Right lobe of liver (tissue), 6 donors: Measurements from ENCODE around the gene CILP. TPM values are rescaled to one million over a fixed set of nuclear protein-coding genes. Genes with fewer than 3 reads are reported as not detected.

Source experiments
- ATAC-seq, 4 donors: fragments of 200-7000 bp; cut with Tn5 transposase; one replicate each; pipeline ENCODE4 v1.9.1; 2020; ENCODE audit warnings: mild to moderate bottlenecking in 4 of 4, moderate library complexity in 4 of 4
- DNase-seq, 3 donors: peaks; one replicate each; pipeline ENCODE4 v3.0.0-alpha.2; 2020
- H3K27ac ChIP-seq, 3 donors: fragments of 200-600 bp; one replicate each; pipeline ENCODE4 v1.8.0; 2022
- H3K27me3 ChIP-seq, 2 donors: fragments of 200-600 bp; one replicate each; pipeline ENCODE4 v1.8.0; 2022
- H3K36me3 ChIP-seq, 4 donors: fragments of 200-600 bp; sonication (generic) in 1 of 4; one replicate each; pipeline versions ENCODE4 v1.5.1 to v1.8.0; 2017 to 2022; ENCODE audit warnings: control low read depth in 1 of 4
- H3K4me1 ChIP-seq, 4 donors: fragments of 200-600 bp; sonication (generic) in 1 of 4; one replicate each; pipeline versions ENCODE4 v1.5.1 to v1.8.0; 2017 to 2022; ENCODE audit warnings: control low read depth in 1 of 4
- H3K4me3 ChIP-seq, 3 donors: fragments of 200-600 bp; one replicate each; pipeline ENCODE4 v1.8.0; 2022
- H3K9me3 ChIP-seq, 4 donors: fragments of 200-600 bp; sonication (generic) in 1 of 4; one replicate each; pipeline versions ENCODE4 v1.5.1 to v1.8.0; 2017 to 2022; ENCODE audit warnings: control low read depth in 1 of 4
- POLR2A ChIP-seq: fragments of 450-650 bp; IDR thresholded peaks from one replicate; pipeline ENCODE4 v1.6.1; 2017; ENCODE audit warnings: antibody characterized with exemption, mild to moderate bottlenecking
- WGBS: methylation state at CpG from one replicate; pipeline ENCODE4 v1.1.6; 2018; ENCODE audit warnings: low coverage, low lambda C conversion rate; ENCODE audit not compliant: insufficient coverage; ENCODE audit errors: missing lambda C conversion rate; 5-methylcytosine and 5-hydroxymethylcytosine counted together
- intact Hi-C, 2 donors: fragments of 100-400 bp; cut with DNase I; formaldehyde crosslinking; loops; one replicate each; pipeline versions ENCODE4 v1.11.2 to v1.14.1; 2022
- total RNA-seq, 6 experiments: library from RNA; depleted of rRNA in 2 of 6; stranded (reverse); fragments of >200 nt in 2 of 6; fragmentation: NEBNext Ultra II Directional in 3 of 6; extraction: Animal tissue kit (Norgen Biotek cat#: 25700) in 3 of 6; gene quantifications; one replicate each; pipeline versions ENCODE4 v1.1.0 to v1.2.4, GENCODE V29; 2016 to 2023
- TF ChIP-seq, protein P1 (sequence below), 4 donors: fragments of 200-600 bp in 3 of 4; fragments of 450-650 bp in 1 of 4; IDR thresholded peaks; one replicate each; pipeline versions ENCODE4 v1.5.1 to v1.8.0; 2016 to 2022; ENCODE audit warnings: antibody characterized with exemption in 4 of 4, mild to moderate bottlenecking in 2 of 4
- donor health status: DM: no; HTN: yes; CAD: no.
- donor health status: DM: no; HTN: no; CAD: no.
- donor health status: DM: no; HTN: no; CAD: no.
- donor health status: DM: no; HTN: yes; CAD: no.
- donor health status: DM: no; HTN: yes; CAD: no.

Gene CILP
- total RNA-seq, 6 experiments from 2014 or later = 0.46 to 2.5 (median 0.99) TPM

DNA sequence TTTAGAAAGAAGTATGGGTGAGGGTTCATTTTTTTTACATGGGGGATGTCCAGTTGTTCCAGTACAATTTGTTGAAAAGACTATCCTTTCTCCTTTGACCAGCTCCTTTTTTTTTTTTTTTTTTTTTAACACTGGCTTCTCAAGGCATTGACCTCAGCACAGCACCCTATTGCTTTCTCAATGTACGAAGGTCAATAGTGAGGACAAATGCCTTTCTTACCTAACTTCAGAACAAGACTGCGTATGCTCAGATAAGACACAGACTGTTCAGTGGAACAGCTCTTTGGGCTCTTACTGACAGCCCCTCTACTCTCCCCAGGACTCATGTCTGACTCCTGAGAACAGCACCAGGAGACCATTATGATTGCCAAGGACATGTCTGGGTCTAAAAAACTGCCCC is 10.4 kb upstream of the CILP start:
- no peaks in the 10 kb centered on the region for H3K27me3 ChIP-seq
- no peak overlapping the region for H3K27ac ChIP-seq
- 24% methylated on average over 2 of the region's 2 CpGs for WGBS
- intact Hi-C loops = no loop called here
- no peaks in the 10 kb centered on the region for H3K9me3 ChIP-seq
- no peaks in the 10 kb centered on the region for H3K4me1 ChIP-seq
- peak in 1 of 4 donors; percentile 60 for ATAC-seq
- no peaks in the 10 kb centered on the region for H3K36me3 ChIP-seq
- DNase-seq = no peak
- TF ChIP-seq, protein P1, sequence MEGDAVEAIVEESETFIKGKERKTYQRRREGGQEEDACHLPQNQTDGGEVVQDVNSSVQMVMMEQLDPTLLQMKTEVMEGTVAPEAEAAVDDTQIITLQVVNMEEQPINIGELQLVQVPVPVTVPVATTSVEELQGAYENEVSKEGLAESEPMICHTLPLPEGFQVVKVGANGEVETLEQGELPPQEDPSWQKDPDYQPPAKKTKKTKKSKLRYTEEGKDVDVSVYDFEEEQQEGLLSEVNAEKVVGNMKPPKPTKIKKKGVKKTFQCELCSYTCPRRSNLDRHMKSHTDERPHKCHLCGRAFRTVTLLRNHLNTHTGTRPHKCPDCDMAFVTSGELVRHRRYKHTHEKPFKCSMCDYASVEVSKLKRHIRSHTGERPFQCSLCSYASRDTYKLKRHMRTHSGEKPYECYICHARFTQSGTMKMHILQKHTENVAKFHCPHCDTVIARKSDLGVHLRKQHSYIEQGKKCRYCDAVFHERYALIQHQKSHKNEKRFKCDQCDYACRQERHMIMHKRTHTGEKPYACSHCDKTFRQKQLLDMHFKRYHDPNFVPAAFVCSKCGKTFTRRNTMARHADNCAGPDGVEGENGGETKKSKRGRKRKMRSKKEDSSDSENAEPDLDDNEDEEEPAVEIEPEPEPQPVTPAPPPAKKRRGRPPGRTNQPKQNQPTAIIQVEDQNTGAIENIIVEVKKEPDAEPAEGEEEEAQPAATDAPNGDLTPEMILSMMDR (IDR thresholded peaks at IDR 0.05) = no peak
- no peak for TF ChIP-seq POLR2A
- H3K4me3 ChIP-seq = no peak overlapping the region

DNA sequence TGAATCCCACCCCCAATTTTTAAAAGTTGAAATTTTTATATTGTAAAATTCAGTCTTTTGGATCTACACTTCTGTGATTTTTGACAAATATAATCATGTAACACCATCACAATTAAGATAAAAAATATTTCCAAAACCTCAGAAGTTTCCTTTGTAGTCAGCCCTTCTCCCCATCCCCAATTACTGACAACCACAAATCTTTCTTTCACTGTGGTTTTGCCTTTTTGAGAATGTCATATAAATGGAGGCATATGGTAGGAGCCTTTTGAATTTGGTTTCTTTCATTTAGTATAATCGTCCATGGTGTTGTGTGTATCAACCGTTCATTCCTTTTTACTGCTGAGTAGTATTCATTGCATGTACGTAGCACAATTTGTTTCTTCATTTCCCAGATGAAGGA is 7.9 kb upstream of the CILP start:
- intact Hi-C loops = no loop called here

DNA sequence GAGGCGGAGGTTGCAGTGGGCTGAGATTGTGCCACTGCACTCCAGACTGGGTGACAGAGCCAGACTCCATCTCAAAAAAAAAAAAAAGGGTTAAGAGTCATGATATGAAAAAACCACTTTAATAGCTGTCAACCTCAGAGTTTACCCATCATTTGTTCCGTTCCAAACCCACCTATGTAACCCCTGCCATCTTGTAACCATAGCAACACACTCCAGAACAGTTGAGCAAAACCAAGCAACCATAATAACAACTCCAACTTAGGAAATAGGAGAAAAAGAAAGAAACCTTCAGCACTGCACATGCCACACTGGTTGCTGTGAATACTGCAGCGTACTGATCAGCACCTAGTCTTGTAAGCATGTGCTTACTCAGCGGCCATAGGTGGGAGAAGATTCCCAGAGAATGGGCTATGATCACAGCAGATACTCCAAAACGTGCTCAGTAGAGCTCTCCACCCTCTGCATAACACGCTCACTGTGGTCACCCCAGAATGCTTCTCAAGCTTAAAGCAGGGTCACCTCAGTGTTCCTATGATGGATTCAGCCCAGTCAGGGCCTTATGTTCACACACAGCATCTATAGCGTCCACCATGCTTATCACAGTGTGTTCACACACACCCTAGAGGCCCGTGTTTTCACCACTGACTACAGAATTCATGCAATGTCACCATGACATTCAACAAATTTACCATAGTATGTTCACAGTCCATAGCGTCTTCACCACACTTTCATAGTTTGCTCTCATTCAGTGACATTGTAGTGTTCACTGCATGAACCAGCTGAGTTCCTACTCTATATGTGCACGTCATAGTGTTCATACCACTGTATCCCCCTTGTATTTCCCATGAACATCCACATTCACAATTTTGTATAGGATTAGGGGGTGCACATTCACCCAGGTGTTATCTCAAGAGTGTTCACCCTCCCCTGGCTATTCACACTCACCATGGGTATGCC is 6.5 kb upstream of the CILP start:
- Histone ChIP-seq H3K9me3 (no peaks in the 10 kb centered on the region), H3K27ac (no peak overlapping the region), H3K4me3 (no peak overlapping the region), H3K27me3 (no peaks in the 10 kb centered on the region), H3K4me1 (no peaks in the 10 kb centered on the region), H3K36me3 (no peaks in the 10 kb centered on the region)
- TF ChIP-seq, protein P1 (IDR thresholded peaks at IDR 0.05) = no peak
- no peak for TF ChIP-seq POLR2A
- no peak for ATAC-seq
- intact Hi-C loops = no loop called here
- no peak for DNase-seq
- 65% methylated on average over 8 of the region's 10 CpGs for WGBS

More for the DNA sequence above, 7.9 kb upstream of the CILP start:
- TF ChIP-seq POLR2A = no peak
- TF ChIP-seq, protein P1 (IDR thresholded peaks at IDR 0.05) = no peak
- Histone ChIP-seq H3K27ac (no peak overlapping the region), H3K4me3 (no peak overlapping the region), H3K36me3 (no peaks in the 10 kb centered on the region), H3K4me1 (no peaks in the 10 kb centered on the region), H3K9me3 (no peaks in the 10 kb centered on the region), H3K27me3 (no peaks in the 10 kb centered on the region)
- ATAC-seq = no peak
- no peak for DNase-seq
- 81% methylated on average over 3 of the region's 3 CpGs for WGBS

DNA sequence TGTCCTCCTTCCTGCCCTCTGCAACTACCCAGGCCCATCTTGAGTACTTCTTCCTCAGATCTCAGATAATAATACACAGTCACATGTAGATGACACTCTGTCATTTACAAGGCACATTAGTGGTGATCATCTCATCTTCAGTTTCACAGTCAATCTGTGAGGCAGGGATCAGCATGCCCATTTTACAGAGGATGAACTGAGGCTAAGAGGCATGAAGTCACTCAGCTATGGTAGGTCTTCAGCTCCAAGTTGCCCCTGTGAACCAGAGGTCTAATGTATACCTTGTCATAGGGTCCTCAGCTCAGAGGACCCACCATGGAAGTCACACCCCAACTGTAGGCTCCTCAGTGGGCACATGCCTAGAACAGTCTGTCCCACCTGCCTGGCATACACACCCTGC is 4.2 kb upstream of the CILP start:
- ATAC-seq (no peak), DNase-seq (no peak)
- Histone ChIP-seq H3K27ac (no peak overlapping the region), H3K36me3 (no peaks in the 10 kb centered on the region), H3K9me3 (no peaks in the 10 kb centered on the region), H3K4me1 (no peaks in the 10 kb centered on the region), H3K4me3 (no peak overlapping the region), H3K27me3 (no peaks in the 10 kb centered on the region)
- TF ChIP-seq POLR2A = no peak
- TF ChIP-seq, protein P1 (IDR thresholded peaks at IDR 0.05) = no peak
- intact Hi-C loops = no loop called here
